ENCODE measurements around the gene KIAA1328.
"Not testable (repeated sequence)": the region's sequence is repeated elsewhere in the genome, so short reads cannot be mapped to it uniquely, and the experiment has no call there.

KIAA1328 gene

DNA sequence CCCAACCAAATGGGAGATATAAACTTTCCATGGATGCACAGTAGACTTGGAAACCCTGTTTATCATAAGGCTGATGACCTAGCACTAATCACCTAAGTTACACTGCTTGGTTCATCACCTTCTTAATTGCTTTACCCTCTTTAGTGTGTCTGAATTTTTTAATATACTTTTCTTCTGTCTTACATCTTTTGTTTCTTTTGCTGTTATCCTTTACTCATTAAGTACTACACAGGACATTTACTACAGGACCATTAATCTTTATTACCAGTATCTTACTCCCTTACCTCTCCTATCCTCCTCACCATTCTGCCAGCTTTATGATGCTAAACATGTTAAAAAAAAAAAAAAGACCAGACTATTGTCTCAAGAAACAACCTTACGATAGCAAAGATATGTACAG is 333.6 kb downstream of the KIAA1328 start:
- TF ChIP-seq, protein P1, sequence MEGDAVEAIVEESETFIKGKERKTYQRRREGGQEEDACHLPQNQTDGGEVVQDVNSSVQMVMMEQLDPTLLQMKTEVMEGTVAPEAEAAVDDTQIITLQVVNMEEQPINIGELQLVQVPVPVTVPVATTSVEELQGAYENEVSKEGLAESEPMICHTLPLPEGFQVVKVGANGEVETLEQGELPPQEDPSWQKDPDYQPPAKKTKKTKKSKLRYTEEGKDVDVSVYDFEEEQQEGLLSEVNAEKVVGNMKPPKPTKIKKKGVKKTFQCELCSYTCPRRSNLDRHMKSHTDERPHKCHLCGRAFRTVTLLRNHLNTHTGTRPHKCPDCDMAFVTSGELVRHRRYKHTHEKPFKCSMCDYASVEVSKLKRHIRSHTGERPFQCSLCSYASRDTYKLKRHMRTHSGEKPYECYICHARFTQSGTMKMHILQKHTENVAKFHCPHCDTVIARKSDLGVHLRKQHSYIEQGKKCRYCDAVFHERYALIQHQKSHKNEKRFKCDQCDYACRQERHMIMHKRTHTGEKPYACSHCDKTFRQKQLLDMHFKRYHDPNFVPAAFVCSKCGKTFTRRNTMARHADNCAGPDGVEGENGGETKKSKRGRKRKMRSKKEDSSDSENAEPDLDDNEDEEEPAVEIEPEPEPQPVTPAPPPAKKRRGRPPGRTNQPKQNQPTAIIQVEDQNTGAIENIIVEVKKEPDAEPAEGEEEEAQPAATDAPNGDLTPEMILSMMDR (conservative IDR thresholded peaks at IDR 0.05), result no peak
- no peak for TF ChIP-seq ZFX (IDR thresholded peaks at IDR 0.05)
- H3K27ac ChIP-seq, result no peak overlapping the region

DNA sequence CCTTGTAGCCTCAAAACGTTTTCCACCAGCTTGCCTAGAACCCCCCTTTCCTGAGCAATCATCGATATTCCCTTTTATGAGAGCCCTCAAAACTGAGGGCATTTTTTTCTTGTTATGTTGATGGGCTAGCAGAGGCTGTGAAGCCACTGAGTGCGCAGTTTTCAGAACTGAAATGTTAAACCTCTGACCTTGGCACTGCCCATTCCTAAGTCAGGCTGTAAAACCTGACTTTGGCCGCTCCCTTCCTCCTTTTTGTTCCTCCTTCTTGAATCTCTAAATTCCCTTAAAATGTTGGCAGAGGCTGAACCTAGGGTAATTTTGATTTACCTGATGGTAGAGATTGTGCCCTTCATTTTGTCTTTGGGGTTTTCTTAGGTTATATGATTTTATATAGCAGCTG is 334.2 kb downstream of the KIAA1328 start:
- TF ChIP-seq ZFX (IDR thresholded peaks at IDR 0.05), result no peak
- TF ChIP-seq, protein P1 (conservative IDR thresholded peaks at IDR 0.05), result no peak
- H3K27ac ChIP-seq, result no peak overlapping the region

DNA sequence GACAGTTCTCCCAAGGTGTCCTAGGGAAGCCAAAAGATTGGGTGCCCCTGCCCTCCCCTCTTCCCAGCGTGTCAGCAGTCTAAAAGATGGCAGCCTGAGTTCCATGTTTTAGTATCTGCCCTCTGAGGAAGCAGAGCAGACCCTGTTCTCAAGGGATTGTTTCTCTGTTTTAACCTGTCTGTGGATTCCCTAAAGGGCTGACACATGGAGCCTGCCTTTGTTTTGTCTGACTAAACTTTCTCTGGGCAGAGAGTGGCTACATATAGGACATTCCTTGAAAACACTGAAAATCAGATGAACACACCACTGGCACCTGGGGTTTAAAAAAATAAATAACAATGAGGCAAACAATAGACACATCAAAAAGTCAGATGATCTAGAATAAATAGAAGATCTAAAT is 337.6 kb downstream of the KIAA1328 start:
- no peak for TF ChIP-seq ZFX (IDR thresholded peaks at IDR 0.05)
- TF ChIP-seq, protein P1 (conservative IDR thresholded peaks at IDR 0.05), result no peak

DNA sequence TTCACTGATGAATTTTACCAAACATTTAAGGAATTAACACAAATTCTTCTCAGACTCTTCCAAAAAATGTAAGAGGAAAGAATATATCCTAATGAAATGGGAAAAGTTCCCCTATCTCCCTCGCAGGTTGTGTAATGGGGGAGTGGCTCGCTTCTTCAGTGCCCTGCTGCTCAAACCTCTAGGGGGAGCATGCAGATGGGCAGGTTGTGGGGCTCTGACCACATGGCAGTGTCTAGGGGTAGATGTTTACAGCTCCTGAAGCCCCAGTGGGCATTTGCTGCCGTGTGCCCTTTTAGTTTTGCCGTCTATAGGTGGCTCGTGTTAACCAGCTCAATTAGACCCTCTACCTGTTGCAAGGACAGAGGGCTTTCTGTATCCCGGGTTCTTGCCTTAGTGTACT is 338.0 kb downstream of the KIAA1328 start:
- H3K27ac ChIP-seq, result not testable (repeated sequence)

More for the DNA sequence above, 337.6 kb downstream of the KIAA1328 start:
- H3K27ac ChIP-seq, result no peak overlapping the region

DNA sequence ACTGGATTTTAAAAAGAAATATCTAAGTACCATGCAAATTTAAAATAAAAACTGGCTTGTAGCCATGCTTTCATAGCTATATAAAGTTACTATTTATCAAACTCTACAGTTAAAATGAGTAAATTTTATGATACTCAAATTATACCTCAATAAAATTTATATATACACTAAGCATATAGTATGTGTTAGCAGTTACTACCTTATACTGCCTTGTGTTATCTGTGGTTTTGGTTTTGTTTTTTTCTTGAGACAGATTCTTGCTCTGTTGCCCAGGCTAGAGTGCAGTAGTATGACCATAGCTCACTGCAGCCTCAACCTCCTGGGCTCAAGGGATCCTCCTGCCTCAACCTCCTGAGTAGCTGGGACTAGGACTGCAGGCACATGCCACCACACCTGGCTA is 342.1 kb downstream of the KIAA1328 start:
- H3K27ac ChIP-seq, result no peak overlapping the region
- TF ChIP-seq, protein P1 (conservative IDR thresholded peaks at IDR 0.05), result no peak
- no peak for TF ChIP-seq ZFX (IDR thresholded peaks at IDR 0.05)

DNA sequence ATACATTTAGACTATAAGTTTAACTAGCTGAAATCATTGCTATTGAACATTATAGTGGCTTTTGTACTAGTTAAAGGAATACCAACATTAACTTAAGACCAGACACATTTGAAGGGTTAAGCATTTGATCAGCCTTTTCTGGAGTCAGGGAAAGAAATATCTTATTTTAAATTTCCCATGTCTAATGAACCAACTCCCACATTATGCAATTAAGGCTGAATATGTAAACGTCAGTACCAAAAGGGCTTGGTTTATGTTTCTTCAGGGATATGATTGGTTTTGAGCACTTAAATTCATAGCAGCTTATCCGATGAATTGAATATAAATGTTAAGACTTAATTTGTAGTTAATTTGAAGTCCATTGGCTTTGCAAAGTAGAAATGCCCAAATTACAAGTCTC is 344.5 kb downstream of the KIAA1328 start:
- no peak for TF ChIP-seq ZFX (IDR thresholded peaks at IDR 0.05)
- TF ChIP-seq, protein P1 (conservative IDR thresholded peaks at IDR 0.05), result no peak
- H3K27ac ChIP-seq, result no peak overlapping the region

DNA sequence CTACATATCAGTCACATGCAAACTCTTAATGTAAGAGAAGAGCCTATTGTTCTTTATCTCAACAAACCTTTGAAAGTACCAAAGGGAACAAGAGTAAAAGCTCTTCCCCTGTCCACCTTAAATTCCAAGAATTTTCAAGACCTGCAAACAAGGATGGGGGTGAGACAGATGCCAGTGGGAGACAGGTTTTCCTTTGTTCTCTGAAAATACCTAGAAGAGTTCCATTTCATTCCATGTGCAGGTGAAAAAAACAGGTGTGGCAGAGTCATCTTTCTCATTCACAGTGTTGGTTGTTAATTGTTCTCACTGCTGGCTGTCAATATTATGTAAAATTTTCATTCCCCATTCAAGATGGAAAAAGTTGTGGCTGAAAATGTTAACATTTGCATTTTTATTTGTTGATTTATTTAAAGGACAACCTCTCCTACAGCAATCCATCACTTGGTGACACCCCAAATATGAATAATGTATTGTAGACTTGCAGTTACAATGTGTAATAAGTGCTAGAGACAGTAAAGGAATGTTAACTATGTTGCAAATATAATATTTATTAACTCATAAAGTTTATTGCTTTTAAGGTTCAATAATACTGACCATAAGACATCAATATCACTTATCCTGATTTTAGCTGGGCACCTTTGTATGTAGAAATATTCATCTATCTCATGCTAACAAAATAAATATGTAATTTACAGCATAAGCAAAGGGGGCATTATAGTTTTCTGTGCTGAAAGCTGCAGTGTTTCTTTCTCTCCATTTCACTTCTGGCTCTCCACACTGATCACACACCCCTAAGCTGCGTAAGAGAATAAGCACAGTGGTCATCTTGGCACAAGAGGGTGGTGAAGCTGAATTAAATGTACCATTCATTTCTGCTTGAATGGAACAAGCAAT is 347.0 kb downstream of the KIAA1328 start:
- H3K27ac ChIP-seq, result no peak overlapping the region
- no peak for TF ChIP-seq ZFX (IDR thresholded peaks at IDR 0.05)
- TF ChIP-seq, protein P1 (conservative IDR thresholded peaks at IDR 0.05), result no peak

DNA sequence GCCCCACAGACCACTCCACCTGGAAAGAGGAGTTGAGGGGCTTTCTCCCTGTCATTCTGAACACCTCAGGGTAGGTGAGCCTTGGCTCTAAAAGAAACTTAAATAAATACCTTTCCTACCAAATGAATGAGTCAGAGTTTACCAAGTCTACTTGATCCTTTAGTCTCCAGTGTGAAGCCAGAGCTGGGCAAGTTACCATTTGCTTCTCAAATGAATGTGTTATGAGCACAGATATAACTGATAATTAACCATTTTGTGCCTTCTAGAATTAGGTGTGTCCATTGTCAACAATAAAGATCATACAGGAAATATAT is 347.7 kb downstream of the KIAA1328 start:
- H3K27ac ChIP-seq, result no peak overlapping the region
- TF ChIP-seq, protein P1 (conservative IDR thresholded peaks at IDR 0.05), result no peak
- no peak for TF ChIP-seq ZFX (IDR thresholded peaks at IDR 0.05)

Data from C4-2B (cell line).